ENCODE data around the gene ARHGAP22.

The ARHGAP22 gene

DNA sequence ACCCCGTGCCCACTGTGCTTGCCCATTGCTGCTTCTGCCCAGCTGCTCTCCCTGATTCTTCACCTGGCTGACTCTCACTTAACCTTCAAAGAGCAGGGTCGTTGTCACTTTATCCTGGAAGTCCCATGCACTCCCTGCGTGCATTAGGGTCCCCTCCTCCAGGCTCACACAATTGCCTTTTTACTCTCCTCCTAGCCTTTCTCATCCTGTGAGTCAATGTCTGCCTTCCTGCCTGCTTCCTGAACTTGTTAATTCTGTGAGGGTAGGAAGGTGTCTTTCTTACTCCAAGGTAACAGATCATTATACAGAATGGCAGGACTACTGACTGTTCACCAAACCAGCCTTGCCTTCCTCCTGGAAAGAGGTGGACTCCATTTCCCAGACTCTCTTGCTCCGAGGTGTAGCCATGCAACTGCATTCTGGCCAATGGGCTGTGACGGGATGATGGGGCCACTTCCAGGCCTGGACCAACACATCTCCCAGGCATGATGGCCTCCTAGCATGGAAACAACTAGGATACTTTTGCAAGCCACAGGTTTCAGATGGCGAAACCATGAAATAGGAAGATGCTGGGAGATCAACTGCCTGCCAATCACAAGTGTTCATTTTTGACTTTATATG, 54.7 kb downstream of the ARHGAP22 start:
- no peak for DNase-seq

DNA sequence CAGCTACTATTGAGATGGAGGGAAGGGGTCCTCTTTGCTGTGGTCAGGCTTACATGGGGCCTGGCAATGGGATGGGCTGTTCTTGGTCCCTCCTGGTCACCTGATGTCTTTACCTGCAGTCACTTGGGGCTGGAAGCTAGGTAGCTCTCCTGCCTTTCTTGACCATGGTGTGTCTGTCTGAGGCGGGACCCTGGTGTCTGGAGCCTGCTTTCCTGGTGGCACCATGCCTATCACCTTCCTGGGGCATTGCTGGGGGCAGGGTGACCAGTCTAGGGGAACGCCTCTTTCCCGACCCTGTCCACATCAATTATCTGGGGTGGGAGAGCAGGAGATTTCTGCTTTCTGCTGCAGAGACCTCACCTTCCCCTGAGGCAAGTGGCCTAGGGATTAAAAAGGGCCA, 55.6 kb downstream of the ARHGAP22 start:
- DNase-seq = no peak

DNA sequence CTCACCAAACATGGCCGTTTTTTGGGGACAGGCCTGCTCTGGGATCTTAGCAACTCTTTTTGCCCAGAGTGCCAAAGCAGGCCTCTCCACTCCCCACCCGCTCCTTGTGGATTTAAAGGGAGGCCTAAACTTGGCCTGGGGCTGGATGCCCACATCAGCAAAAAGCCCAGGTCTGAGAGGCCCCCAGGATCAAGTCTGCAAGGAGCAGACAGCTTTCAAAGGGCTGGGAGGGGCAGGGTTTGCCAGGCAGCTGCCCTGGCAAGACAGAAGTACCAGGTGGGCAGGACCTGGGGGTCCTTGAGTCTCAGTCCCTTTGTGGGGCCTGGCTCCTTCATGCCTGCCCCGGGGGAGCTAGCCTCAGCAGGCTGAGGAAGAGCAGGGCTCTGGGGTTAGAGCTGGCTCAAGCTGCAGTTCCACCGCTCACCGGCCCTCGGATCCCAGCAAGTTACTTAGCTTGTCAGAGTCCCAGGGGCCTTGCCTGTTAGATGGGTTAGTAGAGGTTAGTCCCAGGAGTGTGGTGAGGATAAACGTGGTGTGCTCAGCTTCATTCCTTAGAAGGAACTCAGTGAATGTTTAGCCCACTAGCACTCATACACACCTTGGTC, 56.2 kb downstream of the ARHGAP22 start:
- DNase-seq = no peak

DNA sequence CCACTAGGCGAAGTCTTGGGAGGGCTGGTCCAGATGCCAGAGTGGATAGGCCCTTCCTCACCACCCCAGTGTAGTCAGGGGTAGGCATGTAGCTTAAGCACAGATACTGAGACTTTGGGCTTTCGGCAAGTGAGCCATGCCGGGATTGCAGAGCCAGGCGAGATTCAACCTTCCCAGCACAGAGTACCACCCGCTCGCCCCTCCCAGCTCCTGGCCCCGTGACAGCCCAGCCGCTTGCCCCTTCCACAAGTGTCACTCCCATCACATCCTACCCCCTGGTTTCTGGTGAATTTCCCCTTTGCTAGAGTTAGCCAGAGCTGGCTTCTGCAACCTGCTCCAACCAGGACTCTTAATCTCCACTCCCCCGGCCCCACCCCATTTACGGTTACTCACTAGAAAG, 56.9 kb downstream of the ARHGAP22 start:
- DNase-seq = no peak

DNA sequence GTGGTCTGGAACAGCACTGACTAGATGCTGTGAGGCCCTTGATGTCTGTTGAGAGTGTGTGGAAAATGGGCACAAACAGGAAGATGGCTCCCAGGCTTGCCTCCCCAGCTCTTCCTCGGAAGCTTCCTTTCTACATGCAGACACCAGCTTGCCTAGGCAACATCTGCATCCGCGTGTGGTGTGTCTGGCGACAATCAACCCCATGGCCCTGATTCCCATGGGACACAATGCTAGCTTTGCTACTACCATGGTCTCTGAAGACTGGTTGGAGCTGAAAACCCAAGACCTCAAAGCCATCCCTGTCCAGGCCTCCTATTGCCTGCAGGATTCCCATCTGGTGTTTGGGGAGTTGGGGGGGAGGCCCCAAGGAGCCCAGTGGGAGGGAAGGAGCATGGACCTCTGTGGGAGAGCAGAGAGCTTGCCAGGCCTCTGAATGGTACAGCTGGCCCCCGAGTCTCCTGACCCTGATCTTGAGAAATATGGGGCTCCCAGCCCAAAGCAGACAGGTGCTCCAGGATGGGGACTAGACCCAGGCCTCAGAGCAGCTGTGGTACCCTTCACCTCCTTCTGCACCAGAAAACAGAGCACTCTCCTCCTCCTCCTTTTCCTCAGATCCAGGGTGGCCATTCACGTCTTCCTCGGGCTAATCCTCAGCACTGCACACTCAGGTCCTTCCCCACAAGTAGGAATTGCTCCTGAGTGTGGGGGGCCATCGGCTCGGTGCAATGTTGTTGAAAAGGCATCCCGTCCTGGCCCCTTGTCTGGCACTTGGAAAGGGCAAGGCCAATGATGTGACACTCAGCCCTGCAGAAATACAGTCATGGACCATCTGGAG, 57.6 kb downstream of the ARHGAP22 start:
- no peak for DNase-seq

DNA sequence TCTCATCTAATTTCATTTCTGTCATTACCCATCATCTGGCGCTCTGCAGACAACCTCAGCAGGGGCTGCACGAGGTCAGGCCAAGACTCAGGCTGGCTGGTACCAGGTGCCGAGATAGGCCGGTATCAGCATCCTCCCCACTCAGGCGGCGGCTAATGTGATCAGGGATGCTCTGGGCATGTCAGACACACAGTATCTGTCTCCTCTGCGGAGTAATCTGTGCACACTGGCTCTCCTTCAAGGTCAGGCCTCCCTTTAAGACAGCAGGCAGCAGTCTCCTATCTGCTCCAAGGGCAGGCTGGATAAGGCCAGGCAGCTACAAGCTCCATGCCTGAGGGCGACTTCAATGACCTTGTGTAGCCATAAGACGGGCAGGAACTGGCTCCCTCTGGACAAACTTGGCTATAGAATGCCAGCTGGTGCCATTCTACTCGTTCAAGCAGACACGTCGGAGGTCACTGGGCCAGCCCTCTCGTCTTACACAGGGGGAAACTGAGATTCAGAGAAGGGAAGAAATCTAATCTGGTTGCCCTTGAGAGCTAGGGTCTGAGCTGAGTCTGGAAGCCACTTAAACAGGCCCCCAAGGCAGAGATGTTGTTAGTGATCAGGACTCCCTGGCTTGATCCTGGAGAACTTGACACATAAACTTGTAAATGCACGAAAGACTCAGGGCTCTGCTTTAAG, 59.3 kb downstream of the ARHGAP22 start:
- DNase-seq = no peak

DNA sequence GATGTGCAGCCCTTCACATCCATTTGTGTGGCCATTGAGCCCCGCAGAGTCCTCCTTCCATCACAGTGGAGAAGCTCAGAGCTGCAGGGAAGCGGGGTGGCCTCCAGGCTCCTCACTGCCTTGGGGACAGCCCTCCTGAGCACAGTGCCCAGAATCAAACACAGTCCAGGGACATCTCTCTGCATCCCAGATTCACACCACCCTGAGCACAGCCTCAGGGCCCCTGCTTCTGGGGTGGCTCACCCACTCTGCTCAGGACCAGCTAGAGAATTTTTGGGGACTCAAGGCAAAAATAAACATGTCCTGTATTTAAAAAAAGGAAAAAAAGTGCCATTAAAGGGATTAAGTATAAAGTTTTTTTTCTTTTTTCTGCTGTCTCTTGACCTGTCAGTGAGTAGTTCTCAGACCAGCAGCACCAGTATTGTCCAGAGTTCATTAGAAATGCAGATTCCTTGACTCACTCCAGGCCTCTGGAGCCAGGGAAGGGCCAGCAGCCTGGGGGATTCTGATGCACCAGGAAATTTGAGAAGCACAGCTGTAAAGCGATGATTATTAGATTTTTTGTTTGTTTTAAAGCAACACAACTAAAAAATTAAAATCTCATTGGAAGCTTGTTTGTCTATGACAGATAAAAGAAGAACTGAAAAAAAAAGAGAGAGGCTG, 61.6 kb downstream of the ARHGAP22 start:
- no peak for DNase-seq

DNA sequence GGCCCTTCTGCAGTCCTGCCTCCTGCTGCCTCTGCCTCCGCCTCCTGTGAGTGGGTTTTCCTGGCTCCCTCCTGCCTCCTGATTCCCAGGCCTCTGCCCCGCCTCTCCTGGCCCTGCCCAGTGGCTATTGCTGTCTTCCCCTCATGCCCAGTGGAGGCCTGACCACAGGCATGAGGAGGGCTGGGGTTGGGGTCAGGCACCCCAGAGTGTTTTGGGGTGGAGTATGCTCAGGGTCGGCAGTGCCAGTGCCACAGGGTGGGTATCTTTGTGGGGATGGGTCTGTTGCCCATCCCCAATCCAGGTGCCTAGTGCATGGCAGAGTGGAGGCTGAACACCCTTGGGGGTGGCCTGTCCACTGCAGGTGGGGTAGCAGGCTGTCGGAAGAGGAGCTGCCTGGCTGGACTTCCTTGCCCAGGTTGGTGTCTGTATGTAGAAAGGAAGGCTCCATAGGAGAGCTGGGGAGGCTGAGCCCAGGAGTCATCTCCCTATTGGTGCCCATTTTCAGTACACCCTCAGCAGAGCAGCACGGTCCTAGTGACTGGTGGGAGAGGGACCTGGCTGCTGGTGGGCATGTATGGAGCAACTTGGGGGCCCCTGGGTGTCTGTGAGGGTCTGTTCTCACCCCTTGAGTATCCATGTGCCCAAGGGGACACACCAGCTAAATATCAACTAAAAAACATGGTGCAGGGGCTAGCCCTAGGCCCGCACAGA, 62.2 kb downstream of the ARHGAP22 start:
- DNase-seq = no peak

DNA sequence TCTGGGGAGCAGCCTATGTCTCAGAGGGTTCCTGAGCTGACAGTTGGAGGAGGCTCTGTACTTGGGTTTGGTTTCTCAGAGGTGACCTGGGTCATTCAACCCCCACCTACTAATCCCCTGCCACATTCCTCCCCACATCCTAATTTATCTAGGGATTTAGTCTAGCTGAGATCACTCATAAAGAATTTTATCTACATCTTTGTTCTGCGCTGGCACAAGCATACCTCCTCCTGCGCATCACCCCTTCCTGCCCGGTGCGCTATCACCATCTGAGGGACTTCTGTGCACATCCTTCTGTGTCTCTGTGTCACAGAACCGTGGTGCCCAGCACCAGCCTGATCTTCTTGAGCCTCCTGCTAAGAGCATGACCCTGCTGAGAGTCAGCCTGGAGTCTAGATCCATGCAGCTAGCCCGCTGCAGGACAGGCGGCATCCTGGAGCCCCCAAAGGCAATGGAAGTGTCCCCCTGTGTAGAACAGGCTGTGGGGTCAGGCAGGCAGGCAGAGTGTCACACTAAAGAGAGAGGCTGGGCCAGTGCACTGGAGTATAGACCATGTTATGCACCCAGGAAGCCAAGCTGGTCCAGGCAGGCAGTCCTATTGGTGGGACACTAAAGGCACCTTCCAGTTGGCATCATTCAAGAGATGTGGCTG, 63.6 kb downstream of the ARHGAP22 start:
- DNase-seq = no peak

DNA sequence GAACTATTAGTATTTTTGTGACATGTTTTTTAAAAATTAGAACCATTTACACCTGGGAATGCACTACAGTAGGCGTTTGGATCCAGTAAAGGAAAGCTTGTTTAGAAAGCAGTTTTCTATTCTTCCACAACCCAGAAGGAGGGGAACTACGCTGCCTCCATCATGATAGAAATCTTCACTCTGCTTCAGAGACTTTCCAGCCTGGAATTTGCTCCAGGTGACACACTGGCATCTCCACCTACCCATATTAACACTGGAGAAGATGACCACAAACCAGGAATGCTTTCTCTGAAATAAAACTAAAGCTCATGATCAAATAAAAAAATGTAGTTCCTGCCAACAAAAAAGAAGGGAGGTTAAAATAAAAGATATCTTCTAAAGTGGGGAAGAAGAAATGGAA, 66.3 kb downstream of the ARHGAP22 start:
- no peak for DNase-seq

DNA sequence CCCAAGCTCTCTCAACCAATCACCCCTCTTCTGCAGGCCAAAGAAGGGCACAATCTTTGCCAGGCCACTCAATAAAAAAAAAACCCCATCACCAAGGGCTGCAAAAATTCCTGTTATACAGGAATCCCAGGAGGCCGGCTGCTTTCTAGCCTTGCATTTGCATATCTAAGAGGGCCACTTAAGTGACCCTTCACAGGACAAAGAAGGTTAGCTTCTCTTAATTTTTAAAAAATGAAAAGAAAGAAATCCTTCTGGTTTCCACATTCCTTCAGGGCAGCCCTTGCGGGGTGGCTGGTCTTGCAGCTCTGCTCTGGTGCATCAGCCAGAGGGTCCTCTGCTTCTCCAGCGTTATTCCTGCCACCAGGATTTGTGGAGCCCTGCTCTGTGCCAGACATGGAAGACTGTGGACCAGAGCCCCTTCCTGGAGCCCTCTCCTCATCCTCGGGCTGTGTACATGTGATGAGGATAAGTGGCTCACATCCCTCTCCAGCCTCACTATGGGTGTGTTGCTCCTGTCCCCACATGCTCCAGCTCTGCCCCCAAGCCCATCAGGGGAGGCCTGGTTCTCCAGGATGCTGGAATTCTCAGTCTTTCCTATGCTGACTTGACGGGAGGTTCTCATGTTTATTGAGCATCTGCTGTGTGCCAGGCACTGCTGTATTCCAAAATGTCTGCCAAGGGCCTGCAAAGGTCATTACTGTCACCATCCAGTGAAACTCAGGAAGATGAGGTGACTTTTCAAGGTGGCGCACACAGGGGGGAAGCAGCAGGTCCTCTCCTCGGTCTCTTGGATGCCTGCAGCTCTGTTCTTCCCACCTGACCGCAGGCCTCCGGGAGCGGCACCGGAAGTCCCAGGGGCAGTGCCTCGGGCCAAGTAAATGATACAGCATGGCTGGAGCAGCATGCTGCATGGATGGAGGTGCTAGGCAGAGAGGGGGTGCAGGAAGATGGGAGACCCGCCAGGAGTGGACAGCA, 67.7 kb downstream of the ARHGAP22 start:
- no peak for DNase-seq

DNA sequence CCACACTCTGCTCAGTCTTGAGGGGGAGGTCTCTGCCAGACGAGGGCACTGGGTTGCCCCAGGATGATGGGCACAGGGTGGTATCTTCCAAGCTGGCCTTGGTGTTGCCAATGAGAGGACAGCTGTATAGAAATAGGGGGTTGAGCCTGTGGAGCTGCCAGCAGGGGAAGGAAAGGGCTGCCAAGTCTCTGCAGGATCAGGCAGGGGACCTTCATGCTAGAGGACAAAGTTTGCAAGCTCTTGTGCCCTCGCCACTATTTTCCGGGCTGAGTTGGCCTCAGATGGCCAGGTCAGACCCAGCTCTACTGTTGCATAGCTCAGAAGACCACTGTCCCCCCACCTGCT, 68.7 kb downstream of the ARHGAP22 start:
- no peak for DNase-seq

DNA sequence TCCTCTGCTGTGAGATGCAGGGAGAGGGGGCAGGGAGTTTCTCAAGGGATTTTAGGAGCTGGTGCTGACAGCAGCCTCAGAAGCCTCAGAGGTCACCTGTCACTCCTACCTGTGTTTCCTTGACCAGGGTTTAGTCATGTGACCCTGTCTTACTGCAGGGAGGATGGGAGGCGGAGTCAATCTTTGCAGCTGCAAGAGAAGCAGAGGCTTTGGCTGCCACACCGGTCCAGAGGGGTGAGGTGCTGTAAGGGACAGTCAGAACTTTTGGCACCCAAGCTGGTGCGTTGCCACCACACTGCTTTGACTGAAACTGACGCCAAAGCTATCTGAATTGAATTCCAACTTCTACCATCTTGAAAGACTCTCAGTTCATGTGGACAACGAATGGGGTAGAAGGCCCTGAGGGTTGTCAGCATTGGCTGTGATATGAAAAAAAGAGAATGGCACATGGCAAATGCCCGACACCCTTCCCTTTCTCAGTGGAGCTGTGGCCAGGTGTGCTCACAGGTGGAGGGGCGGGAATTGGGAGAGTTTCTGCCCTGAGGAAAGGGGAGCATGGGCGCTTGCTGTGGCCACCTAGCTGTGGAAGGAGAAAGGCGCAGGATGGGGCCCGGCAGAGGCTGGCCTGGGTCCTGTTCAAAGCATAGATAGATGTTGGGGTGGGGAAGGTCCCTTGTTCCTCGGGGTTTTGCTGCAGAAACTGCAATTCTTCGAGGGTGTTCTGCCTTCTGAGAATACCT, 69.3 kb downstream of the ARHGAP22 start:
- no peak for DNase-seq

DNA sequence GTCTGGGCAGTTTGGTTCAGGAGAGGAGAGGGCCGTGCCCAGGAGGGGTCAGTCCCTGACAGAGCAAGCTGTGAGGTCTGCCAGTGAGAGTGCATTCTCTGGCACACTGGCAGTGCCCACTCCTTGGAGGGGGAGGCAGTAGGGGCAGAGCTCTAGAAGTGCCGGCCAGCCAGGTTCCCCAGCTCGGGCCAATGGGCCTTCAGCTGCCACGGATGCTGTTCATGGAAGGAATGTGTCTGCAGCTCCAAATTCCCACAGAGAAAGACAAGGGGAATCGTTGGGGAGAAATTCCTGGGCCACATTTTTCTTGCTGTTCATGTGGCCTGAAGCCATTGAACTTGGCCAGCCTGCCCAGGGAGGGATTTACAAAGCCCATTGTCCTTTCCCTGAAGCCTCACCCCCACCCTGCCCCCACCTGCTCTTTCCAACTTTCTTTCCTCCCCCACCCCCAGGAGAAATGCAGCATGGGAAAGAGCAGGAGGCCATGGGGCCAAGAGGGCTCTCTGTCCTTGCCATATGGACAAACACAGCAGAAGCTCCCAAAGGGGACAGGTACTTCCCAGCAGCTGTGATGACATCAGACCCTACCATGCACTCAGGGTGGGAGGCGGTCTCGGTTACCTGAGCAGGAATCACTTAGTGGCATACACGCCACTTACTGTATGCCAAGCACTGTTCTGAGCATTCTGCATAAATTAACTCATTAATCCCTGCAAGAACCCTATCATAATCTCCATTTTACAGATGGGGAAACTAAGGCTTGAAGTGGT, 70.7 kb downstream of the ARHGAP22 start:
- DNase-seq = no peak

DNA sequence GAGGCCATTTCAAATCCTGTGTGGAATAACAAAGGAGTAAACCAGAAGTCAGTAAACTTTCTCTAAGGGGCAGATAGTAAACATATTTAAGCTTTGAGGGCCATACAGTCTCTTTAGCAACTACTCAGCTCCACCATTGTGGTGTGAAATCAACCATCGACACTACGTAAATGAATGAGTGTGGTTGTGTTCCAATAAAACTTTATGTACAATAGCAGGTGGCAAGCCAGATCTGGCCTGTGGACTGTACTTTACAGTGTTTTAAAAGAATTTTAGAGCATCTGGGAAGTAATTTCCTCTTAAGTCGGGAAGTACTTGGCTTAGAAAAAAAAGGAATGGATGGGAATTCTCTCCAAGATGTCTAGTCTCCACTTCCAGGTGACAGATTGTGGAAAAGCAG, 71.3 kb downstream of the ARHGAP22 start:
- no peak for DNase-seq

DNA sequence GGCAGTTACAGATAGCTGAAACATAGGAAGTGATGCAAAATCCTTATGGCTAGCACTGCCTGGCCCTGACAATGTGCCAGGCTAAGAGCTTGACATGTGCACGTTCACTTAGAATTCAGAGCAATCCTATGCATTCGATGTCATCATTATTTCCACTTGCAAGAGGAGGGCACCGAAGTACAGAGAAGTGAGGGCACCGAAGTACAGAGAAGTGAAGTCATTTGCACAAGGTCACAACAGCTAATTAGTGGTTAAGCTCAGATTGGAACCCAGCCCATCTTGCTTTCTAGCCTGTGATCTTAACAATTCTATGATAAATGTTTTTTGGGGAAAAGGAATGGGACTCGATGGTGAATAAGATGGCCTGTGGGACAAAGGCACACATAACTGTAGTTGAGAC, 73.4 kb downstream of the ARHGAP22 start:
- DNase-seq = no peak

DNA sequence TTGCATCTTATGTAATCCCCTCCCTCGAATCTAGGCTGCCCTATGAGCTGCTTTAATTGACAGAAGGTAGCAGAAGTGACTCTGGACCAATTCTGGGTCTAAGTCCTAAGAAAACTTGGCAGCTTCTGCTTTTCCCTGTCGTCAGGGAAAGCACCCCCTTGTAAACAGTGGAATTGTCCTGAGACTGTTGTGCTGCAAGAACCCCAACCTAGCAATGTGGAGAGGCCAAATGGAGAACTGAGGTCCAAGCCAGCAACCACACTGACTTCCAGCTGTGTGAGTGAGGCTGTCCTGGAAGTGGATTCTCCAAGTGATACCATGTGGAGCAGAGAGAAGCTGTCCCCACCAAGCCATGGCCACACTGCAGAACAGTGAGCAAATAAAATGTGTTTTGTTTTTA, 75.5 kb downstream of the ARHGAP22 start:
- no peak for DNase-seq

DNA sequence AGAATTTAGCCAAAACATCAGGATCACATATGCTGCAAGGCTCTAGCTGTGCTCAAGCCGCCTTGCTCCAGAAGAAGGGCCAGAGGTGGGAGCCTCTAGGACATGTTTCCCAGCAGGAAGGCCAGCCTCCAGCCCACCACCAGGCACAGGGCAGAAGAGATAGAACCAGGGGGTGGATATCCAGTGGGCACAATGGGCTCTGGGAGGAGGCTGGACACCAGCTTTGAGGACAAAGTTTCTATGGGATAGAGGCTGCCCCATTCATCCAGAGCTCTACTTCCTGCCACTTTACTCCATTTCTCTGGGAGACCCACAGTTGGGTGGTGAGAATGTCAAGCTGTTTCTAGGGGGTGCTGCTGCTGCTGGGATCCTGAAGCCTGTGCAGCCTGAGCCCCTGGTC, 77.1 kb downstream of the ARHGAP22 start:
- DNase-seq = no peak

DNA sequence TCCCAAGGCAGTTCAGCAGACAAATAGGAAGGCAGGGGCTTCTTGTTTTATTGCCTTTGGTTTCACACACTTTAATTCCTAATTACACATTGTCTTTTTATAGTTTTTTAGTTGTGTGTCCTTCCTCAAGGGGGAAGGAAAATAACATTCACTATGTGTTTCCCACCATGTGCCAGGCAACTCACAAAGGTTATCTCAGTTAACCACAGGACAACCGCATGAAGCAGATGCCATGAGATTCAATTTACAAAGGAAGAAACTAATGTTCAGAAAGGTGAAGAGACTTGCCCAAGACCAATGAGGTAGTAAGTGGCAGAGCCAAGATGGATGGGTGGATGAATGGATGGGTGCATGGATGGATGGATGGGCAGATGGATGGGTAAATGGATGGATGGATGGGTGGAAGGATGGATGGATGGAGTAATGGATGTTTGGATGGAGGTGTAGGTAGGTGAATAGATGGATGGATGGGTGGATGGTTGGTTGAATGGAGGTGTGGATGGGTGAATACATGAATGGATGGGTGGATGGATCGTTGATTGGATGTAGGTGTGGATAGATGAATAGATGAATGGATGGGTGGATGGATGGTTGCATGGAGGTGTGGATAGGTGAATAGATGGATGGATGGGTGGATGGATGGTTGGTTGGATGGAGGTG, 77.9 kb downstream of the ARHGAP22 start:
- DNase-seq = no peak
